Stimulated activated naive CD8-positive, alpha-beta T cell treated with anti-CD3 and anti-CD28 coated beads, Interleukin-15, Interleukin-2, amounts not matched to agents 100 U/mL and 50 U/mL, for 24 hours (primary cell): Measurements from ENCODE around the gene RELN.

Experiments
- ATAC-seq: fragments of 150-1000 bp; cut with Tn5 transposase; one replicate; pipeline ENCODE4 v1.10.0; 2021
- DNase-seq: peaks from one replicate; pipeline ENCODE4 v3.0.0; 2021

RELN gene

GRCh38 chr7:103683348-103683747, 306.1 kb downstream of the RELN start:
- ATAC-seq (no peak), DNase-seq (no peak)

DNA sequence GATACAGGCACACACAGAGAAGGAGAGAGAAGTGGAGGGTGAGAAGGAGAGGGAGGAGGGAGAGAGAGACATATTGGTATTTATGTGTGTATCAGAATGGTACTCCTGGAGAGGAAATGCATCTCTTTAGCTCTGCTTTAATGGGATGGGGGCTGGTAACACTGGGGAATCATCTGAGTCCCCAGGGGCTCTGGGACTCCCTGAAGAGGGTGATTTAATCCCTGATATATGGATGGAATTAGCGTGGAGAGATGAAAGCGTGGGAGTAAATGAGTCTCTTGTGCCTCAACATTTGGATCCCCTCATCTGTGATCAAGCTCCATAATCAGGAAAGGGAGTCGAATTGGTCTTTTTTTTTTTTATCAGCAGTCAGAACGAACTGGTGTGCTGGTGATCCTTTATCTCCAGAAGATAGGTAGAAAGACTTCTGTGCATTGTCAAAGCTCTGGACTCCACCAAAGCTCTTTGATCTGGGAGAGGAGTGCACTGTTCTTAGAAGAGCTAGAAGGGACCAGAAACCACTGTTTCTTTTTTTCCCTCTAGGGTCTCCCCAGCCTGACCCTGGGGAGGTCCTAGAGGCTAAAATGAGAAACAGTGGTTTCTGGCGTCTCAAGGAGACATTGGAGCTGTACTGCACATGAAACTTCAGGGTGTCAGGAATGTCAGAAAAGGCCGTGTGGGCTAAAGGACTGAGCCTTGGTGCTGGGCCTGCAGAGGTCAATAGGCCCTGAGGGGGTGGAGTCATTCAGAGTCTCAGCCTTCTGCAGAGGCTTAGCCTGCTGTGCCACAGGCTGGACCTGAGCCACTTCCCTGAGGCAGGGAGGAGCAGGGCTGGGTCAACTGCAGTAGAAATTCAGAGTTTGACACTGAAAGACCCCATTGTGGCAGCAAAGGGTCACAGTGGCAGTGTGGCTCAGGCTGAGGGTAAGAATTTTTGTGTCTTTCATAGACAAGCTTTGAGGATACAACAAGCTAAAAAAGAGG, 309.0 kb downstream of the RELN start:
- DNase-seq (no peak), ATAC-seq (no peak)

- no peak for DNase-seq
- ATAC-seq = no peak
Observed at GRCh38 chr7:103679151-103680132, 310.0 kb downstream of the RELN start.

GRCh38 chr7:103668279-103668941, 321.0 kb downstream of the RELN start:
- no peak for DNase-seq
- ATAC-seq = no peak

GRCh38 chr7:103666326-103666725, 323.1 kb downstream of the RELN start:
- no peak for DNase-seq
- ATAC-seq = no peak

DNA sequence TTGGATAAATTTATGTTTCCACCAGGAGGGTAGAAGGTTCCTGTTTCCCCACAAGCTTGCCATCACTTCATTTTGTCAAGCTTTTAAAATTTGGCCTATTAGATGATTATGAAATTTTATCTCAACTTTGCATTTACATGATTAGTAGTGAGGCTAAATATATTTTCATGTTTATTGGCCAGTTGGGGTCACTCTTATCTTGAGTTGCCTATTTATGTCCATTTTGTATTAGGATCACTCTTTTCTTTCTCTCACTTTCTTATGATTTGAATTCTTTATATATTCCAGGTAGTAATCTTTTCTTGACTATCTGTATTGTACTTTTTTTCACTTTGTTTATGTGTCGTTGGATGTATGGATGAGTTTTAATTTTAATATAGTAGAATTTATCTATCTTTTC, 324.9 kb downstream of the RELN start:
- ATAC-seq (no peak), DNase-seq (no peak)

GRCh38 chr7:103660455-103661371, 328.7 kb downstream of the RELN start:
- ATAC-seq (no peak), DNase-seq (no peak)

DNA sequence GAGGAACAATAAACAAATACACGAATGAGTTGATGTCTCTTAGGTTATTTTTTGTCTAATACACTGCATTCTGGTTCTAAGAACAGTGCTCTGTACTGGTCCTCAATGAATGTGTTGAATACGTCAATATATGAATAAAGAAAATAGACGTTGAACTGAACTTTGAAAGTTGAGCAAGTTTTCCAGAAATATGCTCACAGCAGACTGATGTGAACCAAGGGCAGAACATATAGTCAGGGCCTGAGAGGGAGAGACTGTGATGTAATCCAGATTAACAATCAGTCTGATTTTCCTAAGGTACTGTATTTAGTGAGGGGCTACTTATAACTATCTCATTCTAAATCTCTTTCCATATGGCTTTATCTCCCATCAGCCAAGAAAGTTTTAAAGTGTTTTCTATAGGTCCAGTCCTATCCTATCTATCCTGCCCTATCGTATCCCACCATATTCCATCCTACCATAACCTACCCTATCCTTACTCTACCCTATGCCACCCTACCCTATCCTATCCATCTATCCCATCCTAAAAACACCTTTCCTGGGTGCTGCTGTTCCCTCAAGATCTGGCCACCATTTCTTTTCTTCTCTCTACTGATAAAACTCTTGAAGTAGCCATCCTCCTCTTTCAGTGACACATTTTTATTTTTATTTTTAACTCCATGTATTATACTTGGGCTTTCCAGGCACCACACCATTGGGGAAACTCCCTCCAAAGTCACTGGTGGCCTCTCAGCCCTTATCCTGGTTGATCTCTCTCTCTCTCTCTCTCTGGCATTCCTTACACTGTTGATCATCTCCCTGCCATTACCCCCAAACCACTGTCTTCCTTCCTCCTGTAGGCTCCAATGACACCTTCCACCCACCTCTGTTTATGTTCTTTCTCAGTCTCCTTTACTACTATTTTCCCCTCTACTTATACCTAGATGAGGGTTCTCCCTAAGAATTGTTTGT, 331.1 kb downstream of the RELN start:
- DNase-seq (no peak), ATAC-seq (no peak)

- no peak for ATAC-seq
- DNase-seq = no peak
Observed at GRCh38 chr7:103657474-103657894, 332.0 kb downstream of the RELN start.

DNA sequence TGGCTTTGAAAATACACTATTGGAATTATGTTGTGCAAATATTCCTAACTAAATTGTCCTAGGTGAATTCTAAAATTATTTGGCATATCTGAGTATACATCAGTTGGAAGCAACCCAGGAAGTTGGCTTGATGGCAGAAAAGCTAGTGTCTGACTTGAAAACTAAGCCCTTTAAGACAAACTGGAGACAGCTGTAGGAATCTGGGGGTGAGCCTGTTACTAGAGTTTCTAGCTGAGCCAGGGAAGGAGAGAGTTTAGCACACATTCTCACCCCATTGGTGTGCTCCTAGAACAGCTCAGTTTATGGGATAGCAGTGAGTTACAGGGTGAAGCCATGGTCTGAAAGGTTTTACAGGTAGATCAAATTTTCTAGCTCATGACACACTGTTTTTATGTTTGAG, 333.2 kb downstream of the RELN start:
- ATAC-seq = no peak
- DNase-seq = no peak

DNA sequence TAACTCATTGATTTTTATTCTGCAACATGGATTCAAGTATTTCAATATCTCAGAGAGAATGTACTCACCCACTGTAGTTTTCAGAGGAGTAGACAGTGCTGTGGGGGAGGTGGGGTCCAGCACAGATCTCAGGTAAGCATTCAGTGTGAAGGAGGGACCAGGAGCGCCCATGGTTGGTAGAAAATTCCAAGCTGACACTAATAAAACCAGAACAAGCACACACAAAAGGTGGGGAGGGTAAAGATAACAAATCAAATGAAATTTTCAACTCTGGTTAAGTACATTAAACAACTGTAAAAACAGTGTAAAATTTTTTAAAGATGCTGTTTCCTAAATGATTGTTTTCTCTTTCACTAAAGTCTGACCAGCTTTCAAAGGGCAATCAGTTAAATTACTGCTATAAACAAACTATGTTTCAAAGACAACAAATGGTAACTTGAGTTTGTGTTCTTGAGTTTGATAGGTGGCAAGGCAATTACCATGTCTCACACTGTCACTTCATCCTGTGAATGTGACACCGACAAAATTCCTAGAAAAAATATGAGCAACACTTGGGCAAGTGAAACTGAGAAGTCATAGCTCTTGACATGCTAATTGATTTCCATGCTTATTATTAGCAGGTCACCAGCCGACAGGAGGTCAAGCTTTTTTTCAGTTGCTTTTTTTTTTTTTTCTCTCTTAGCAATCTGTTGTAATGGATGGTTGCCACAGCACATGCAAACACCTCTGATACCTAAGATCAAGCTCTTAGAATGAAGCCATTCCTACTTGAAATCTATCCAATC, 337.7 kb downstream of the RELN start:
- ATAC-seq (no peak), DNase-seq (no peak)

- DNase-seq (no peak), ATAC-seq (no peak)
Observed at GRCh38 chr7:103649052-103649451, 340.4 kb downstream of the RELN start.

GRCh38 chr7:103648135-103648534, 341.3 kb downstream of the RELN start:
- DNase-seq = no peak
- no peak for ATAC-seq

DNA sequence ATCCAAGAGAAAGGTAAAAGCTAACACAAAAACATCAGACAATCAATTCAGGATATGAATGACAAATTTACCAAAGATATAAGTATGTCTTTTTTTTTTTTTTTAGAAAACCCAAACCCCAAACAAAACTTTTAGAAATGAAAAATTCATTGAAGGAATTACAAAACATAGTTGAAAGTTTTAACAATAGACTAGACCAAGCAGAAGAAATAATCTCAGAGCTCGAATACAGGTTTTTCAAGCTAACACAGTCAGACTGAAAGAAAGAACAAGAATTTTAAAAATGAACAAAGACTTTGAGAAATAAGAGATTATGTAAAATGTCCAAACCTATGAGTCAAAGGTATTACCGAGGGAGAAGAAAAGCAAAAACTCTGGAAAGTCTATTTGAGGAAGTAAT, 345.1 kb downstream of the RELN start:
- DNase-seq (no peak), ATAC-seq (no peak)

GRCh38 chr7:103640031-103640779, 349.3 kb downstream of the RELN start:
- no peak for ATAC-seq
- no peak for DNase-seq

DNA sequence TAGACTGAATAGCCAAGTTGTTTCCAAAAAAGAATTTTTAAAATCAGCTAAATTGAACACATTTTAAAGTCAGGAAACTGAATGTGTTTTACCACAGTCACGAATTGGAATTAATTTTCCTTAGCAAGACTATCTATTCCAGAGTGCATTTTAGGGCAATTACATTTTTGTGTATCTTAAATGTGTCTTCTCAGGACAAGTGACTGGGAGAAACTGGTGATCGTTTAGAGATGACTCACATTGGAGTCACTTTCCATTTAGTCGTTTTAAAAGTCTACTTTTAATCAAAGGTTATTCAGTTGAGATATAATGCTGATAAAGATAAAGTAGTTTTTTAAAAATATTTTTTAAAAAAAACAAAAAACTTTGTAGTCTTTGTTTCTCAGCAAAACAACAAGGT, 351.7 kb downstream of the RELN start:
- ATAC-seq = no peak
- DNase-seq = no peak

- DNase-seq = no peak
- no peak for ATAC-seq
Observed at GRCh38 chr7:103637094-103637493, 352.4 kb downstream of the RELN start.

GRCh38 chr7:103636153-103636552, 353.3 kb downstream of the RELN start:
- no peak for DNase-seq
- ATAC-seq = no peak
